ENCODE data around the gene ZNF451. TPM values are rescaled to one million over a fixed set of nuclear protein-coding genes. Genes with fewer than 3 reads are reported as not detected.

Gene ZNF451
- total RNA-seq, 1 experiment from 2014 or later = 92.3 TPM

Other genes starting within 250 kb of the ZNF451 start
- not detected in 2 replicates for gene BEND6, start 135.1 kb upstream of the ZNF451 start, total RNA-seq (2014; rRNA removed; shearing (Covaris generic); ENCODE audit: low replicate concordance)
- gene KIAA1586, start 43.5 kb upstream of the ZNF451 start, total RNA-seq (2014; rRNA removed; shearing (Covaris generic); ENCODE audit: low replicate concordance) = 12.3 and 12.7 TPM in 2 replicates
- 9.0 and 19.5 TPM in 2 replicates for gene BAG2, start 82.1 kb downstream of the ZNF451 start, total RNA-seq (2014; rRNA removed; shearing (Covaris generic); ENCODE audit: low replicate concordance)
- 2.8 and 3.9 TPM in 2 replicates for gene RAB23, start 132.1 kb downstream of the ZNF451 start, total RNA-seq (2014; rRNA removed; shearing (Covaris generic); ENCODE audit: low replicate concordance)
- gene PRIM2, start 227.4 kb downstream of the ZNF451 start, total RNA-seq (2014; rRNA removed; shearing (Covaris generic); ENCODE audit: low replicate concordance) = 22.7 and 49.1 TPM in 2 replicates